22Rv1 (cell line): ENCODE measurements around the gene MAST4.

Source experiments
- CTCF ChIP-seq: fragments of 450-650 bp; IDR thresholded peaks from 2 replicates; pipeline ENCODE4 v1.5.1; 2017; ENCODE audit warnings: mild to moderate bottlenecking
- ZFX ChIP-seq: fragments of 450-650 bp; IDR thresholded peaks from 2 replicates; pipeline ENCODE4 v1.6.1; 2017; ENCODE audit warnings: antibody characterized with exemption, borderline replicate concordance

- TF ChIP-seq CTCF (no peak), ZFX (no peak)
Measured at GRCh38 chr5:66669862-66670195, 73.6 kb downstream of the MAST4 start.
